ENCODE data around the gene ARID5A. TPM values are rescaled to one million over a fixed set of nuclear protein-coding genes. Genes with fewer than 3 reads are reported as not detected.

ARID5A gene
- polyA plus RNA-seq, 3 donors = 27.8 to 38.8 (median 37.7) TPM

DNA sequence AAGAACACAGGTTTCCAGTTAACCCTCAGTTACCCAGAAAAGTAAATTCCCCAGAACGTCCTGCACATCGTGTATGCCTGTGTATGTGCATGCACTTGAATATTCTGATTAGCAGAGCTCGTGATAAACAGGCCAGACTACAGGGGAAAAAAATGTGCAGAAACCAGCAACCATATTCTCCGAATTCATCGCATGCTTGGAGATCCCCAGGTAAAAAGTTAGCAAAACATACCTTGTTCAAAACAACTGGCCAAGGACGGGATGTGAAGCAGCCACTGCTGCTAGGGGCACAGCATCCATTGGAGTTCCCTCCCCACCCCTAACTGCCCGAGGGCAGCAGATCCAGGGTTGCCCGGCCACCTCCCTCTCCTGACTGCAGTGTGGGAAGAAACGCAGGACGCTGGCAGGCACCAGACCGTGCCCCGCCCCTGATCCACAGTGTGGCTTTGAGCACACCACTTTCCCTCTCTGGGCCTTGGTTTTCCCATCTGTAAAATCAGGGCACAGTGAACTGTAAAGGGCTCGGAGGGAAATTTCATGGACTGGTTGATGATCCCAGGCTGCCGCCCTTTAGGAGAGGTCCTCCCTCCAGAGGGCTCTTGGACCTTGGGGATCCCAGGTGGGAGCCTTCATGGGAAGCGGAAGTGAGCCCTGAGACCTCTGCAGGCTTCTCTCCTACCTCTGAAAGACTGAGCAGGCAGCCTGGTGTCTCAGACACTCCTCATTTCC lies 11.9 kb upstream of the ARID5A start:
- H3K27me3 ChIP-seq (ENCODE audit: control insufficient read depth in 2 of 2, insufficient read depth in 2 of 2, low read length in 2 of 2) = peaks cover 0 to 2% of the 10 kb centered on the region in 2 donors
- H3K9me3 ChIP-seq (replicated peaks in 1 of 2; ENCODE audit: control insufficient read depth in 1 of 2, insufficient read depth in 1 of 2, low read length in 2 of 2) = no peaks in the 10 kb centered on the region
- H3K4me3 ChIP-seq (replicated peaks in 1 of 3; ENCODE audit: low read depth in 2 of 3, low read length in 3 of 3) = no peak overlapping the region
- intact Hi-C loops (cut with micrococcal nuclease) = no loop called here
- H4K20me1 ChIP-seq (ENCODE audit: insufficient read depth, low read length) = no peaks in the 10 kb centered on the region
- H3K9ac ChIP-seq (ENCODE audit: insufficient read depth, low read length, poor library complexity, severe bottlenecking) = no peak overlapping the region
- no peak for DNase-seq
- WGBS (ENCODE audit: insufficient coverage) = 89% methylated on average over 13 of the region's 15 CpGs
- Mint-ChIP-seq H3K27me3 (ENCODE audit: low read depth in 3 of 3) (peaks cover 11 to 25% (median 21%) of the 10 kb centered on the region in 3 donors), H3K36me3 (peaks cover 0 to 7% of the 10 kb centered on the region in 2 donors), H3K27ac (no peak overlapping the region), H3K4me1 (peaks cover 30% of the 10 kb centered on the region), H3K9me3 (peaks cover 0 to 3% (median 1%) of the 10 kb centered on the region in 7 donors), H3K4me3 (no peak overlapping the region)
- H2AFZ ChIP-seq (ENCODE audit: insufficient read depth, low read depth, low read length, poor library complexity, severe bottlenecking) = no peak overlapping the region
- no peaks in the 10 kb centered on the region for H3K36me3 ChIP-seq (replicated peaks in 1 of 2; ENCODE audit: control insufficient read depth in 1 of 2, insufficient read depth in 2 of 2, low read length in 2 of 2)
- H3K4me1 ChIP-seq (ENCODE audit: control insufficient read depth in 1 of 2, insufficient read depth in 2 of 2, low read length in 2 of 2) = peaks cover 23 to 27% of the 10 kb centered on the region in 2 donors
- H3K27ac ChIP-seq (ENCODE audit: low read depth in 1 of 2, low read length in 2 of 2) = no peak overlapping the region
- no peak overlapping the region for H3K4me2 ChIP-seq (replicated peaks; ENCODE audit: extremely low read depth, low read length, poor library complexity, severe bottlenecking)
- H3K79me2 ChIP-seq (ENCODE audit: insufficient read depth, low read length) = no peaks in the 10 kb centered on the region
- TF ChIP-seq CTCF (IDR thresholded peaks at IDR 0.05) = no peak

- Histone ChIP-seq H4K20me1 (ENCODE audit: insufficient read depth, low read length) (no peaks in the 10 kb centered on the region), H3K4me2 (replicated peaks; ENCODE audit: extremely low read depth, low read length, poor library complexity, severe bottlenecking) (no peak overlapping the region), H3K9me3 (replicated peaks in 1 of 2; ENCODE audit: control insufficient read depth in 1 of 2, insufficient read depth in 1 of 2, low read length in 2 of 2) (no peaks in the 10 kb centered on the region), H2AFZ (ENCODE audit: insufficient read depth, low read depth, low read length, poor library complexity, severe bottlenecking) (no peak overlapping the region), H3K79me2 (ENCODE audit: insufficient read depth, low read length) (no peaks in the 10 kb centered on the region), H3K27me3 (ENCODE audit: control insufficient read depth in 2 of 2, insufficient read depth in 2 of 2, low read length in 2 of 2) (peaks cover 0 to 2% of the 10 kb centered on the region in 2 donors), H3K4me3 (replicated peaks in 1 of 3; ENCODE audit: low read depth in 2 of 3, low read length in 3 of 3) (no peak overlapping the region), H3K4me1 (ENCODE audit: control insufficient read depth in 1 of 2, insufficient read depth in 2 of 2, low read length in 2 of 2) (peaks cover 23 to 28% of the 10 kb centered on the region in 2 donors), H3K9ac (ENCODE audit: insufficient read depth, low read length, poor library complexity, severe bottlenecking) (no peak overlapping the region), H3K27ac (ENCODE audit: low read depth in 1 of 2, low read length in 2 of 2) (no peak overlapping the region), H3K36me3 (replicated peaks in 1 of 2; ENCODE audit: control insufficient read depth in 1 of 2, insufficient read depth in 2 of 2, low read length in 2 of 2) (no peaks in the 10 kb centered on the region)
- peaks cover 0 to 3% (median 1%) of the 10 kb centered on the region in 7 donors for H3K9me3 Mint-ChIP-seq
- TF ChIP-seq CTCF (IDR thresholded peaks at IDR 0.05) = no peak
- H3K4me1 Mint-ChIP-seq = peaks cover 33% of the 10 kb centered on the region
- intact Hi-C loops (cut with micrococcal nuclease) = no loop called here
- WGBS (ENCODE audit: insufficient coverage) = 100% methylated on average over 3 of the region's 4 CpGs
- H3K27ac Mint-ChIP-seq = no peak overlapping the region
- no peak for DNase-seq
- H3K4me3 Mint-ChIP-seq = no peak overlapping the region
- peaks cover 0 to 8% of the 10 kb centered on the region in 2 donors for H3K36me3 Mint-ChIP-seq
- H3K27me3 Mint-ChIP-seq (ENCODE audit: low read depth in 3 of 3) = peaks cover 11 to 29% (median 24%) of the 10 kb centered on the region in 3 donors
Measured at GRCh38 chr2:96525211-96525507, 11.4 kb upstream of the ARID5A start.
